ENCODE measurements around the gene C1orf87.
"Not testable (repeated sequence)": the region's sequence is repeated elsewhere in the genome, so short reads cannot be mapped to it uniquely, and the experiment has no call there.

Gene C1orf87

DNA sequence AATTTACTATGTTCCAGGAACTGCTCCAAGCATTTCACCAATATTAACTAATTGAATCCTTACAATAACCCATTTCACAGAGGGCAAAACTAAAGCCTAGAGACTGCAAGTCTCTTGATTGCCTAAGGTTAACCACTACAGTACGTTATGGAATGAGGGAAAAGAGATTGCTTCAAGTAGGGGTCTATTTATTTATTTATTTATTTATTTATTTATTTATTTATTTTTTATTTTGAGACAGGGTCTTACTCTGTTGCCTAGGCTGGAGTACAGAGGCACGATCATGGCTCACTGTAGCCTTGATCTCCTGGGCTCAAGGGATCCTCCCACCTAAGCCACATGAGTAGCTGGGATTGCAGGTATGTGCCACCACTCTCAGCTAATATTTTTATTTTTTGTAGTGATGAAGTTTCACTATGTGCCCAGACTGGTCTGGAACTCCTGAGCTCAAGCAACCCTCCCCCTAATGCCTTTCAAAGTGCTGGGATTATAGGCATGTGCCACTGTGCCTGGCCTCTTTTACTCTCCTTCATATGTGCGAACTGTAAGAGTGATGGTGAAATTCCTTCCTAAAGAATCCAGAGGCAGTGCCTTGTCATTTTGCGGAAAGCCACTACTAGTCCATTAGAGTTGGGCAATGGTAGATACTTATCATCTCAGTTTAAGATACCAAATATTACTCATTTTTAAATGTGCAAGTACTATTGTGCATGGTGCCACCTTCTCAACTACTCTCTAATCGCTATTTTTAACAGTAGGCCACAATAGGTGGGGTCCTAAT is 81.3 kb downstream of the C1orf87 start:
- DNase-seq (ENCODE audit: low read depth) = no peak

DNA sequence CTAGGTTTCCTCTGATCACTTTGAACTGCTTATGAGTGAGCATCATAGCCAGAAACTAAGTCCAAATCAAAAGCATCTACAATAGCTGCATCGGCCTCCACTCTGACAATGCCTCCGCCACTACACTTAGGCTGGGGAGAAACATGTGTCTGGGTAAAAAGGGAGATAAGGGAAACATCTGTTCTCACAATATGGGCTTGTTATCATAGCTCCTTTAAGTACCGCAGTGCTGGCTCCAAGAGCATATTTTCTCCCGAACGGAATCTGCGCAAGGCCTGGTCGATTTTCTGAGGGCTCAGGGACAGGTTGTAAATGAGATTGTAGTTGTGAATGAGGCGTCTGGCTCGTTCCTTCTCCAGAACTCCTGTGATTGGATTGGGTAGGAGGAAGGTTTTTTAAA is 83.1 kb downstream of the C1orf87 start:
- no peak for DNase-seq (ENCODE audit: low read depth)

DNA sequence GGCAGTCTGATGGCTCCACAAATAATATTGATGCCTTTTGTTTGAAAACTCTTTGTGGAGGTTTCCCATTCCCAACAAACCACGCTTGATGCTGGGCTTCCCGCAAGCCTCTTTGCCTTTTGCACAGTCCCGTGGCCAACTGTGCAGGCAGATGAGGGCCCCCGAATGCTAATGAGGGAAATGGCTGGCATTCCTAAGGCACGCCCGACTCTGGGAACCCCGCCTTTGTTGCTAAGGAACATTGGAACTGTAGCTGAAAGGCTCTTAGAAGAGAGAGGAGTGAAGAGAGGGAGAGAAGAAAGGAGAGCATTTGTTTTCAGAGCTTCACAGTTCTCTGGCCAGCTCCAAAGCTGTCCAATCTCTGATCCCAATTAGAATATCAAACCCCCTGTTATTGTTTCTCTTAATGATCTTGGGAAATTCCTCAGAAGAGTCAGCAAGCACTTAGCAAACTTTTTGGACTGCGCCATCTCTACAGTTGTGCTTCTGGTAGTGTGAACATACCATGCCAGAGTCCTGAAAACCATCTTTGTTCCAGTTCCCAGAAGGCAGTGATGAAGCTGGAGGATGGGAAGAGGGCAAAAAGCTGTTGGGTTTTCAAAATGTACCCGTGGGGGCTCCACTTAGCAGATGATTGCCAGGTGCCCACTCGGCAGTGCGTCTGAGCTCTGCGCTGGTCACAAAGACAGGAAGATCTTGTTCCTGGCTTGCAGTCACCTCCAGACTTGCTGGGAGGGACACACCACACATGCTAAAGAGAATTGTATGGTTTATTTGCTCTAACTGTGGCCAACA is 86.9 kb downstream of the C1orf87 start:
- no peak for DNase-seq (ENCODE audit: low read depth)

DNA sequence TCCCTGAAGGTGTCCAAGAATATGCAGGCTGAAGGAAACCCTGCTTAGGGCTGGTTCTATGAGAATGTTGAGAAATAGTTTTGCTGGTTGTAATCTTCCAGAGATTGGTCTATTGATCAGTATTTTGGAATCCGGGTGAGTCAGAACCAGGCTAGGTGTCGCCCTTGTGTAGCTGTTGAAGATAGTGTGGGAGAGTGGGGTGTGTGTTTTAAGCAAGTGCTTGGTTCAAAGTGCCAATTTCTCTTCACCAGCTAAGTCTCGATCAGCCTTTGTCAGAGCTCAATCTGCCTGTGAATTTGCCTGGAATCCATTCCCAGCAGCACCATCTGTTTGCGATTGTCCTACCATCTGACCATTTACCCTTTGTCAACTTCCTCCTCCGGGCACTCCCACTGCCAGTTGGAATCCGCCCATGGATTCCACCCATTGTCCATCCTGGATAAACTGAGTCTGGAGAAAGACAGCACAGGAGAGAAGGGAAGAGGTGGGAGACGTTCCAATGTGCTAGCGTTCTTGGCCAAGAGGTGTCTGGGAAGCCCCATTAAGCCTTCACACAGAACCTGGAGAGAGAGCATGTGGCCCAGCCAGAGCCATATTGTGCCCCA is 87.6 kb downstream of the C1orf87 start:
- no peak for DNase-seq (ENCODE audit: low read depth)

GRCh38 chr1:59979666-59980065 is 93.9 kb downstream of the C1orf87 start:
- no peak for DNase-seq (ENCODE audit: low read depth)

GRCh38 chr1:59978511-59978910 is 95.1 kb downstream of the C1orf87 start:
- no peak for DNase-seq (ENCODE audit: low read depth)

DNA sequence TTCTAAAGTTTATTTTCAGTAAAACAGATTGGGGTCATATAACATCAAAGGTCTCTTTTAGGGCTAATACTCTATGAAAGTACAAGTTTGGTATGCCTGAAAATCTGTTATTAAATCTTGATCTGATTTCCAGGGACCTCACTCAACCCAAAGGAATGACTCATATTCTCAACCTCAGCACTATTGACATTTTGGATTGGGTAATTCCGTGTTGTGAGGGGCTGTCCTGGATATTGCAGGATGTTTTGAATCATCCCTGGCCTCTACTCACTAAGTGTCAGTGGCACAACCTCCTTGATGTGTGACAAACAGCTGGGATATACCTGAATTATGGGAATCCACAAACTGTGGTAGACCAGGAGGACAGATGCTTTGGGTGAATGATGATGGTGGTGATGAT is 95.5 kb downstream of the C1orf87 start:
- no peak for DNase-seq (ENCODE audit: low read depth)

DNA sequence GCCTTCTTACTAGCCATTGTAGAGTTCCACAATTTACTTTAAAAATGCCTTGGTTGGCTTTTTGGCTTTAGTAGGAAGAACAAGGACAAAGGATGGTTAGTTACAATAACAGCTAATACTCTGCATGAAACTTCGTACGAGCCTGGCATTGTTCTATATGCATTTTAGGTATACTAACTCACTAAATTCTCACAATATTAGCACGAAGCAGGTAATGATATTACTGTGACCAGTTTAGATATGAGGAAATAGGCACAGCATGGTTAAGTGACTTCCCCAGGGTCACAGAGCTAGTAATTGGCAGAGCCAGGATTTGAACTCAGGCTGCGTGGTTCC is 96.5 kb downstream of the C1orf87 start:
- DNase-seq (ENCODE audit: low read depth) = no peak

DNA sequence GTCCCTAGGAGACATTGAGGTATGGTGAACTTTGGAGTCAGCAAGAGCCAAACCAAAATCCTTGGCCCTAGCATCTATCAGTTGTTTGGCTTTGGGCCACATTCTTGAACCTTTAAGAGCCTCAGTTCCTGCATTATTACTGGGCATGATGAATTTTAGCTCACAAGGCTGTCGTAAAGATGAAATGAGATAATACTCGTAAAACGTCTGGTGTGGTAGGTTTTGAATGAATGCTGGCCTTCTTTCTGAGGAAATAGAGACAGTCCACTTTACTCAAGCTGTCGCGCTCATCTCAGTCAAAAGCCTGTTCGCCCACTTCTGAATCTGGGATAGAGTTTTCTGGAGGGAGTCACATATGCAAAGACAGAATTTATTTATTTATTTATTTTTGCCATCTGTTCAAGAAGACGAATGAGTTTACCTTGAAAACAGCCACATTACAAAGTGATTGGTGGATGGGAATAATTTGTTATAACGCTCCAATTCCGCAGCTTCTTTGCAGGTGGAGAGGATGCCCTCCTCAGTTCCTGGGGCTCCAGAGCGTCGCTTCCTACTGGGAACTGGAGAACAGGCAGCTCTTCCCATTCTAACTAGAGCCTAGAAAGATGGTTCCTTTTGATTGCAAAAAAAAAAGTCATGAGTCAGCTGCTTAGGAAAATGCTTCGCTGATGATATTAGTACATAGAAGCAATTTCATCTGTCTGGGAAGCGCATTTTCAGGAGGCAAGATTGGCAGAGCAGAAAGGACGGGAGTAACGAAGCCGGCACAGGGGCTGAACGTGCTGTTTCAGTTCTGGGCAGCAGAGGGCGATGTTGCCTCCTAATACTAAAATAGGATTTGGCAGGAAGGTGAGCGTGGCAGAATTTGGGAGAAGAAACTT is 97.1 kb downstream of the C1orf87 start:
- DNase-seq (ENCODE audit: low read depth) = peak; percentile 22

GRCh38 chr1:59973719-59974118 is 99.9 kb downstream of the C1orf87 start:
- no peak for DNase-seq (ENCODE audit: low read depth)

GRCh38 chr1:59972216-59972927 is 101.2 kb downstream of the C1orf87 start:
- no peak for DNase-seq (ENCODE audit: low read depth)

- DNase-seq (ENCODE audit: low read depth) = no peak
These were observed 102.1 kb downstream of the C1orf87 start for GRCh38 chr1:59971464-59971911.

GRCh38 chr1:59969542-59970175 is 103.9 kb downstream of the C1orf87 start:
- DNase-seq (ENCODE audit: low read depth) = not testable (repeated sequence)

DNA sequence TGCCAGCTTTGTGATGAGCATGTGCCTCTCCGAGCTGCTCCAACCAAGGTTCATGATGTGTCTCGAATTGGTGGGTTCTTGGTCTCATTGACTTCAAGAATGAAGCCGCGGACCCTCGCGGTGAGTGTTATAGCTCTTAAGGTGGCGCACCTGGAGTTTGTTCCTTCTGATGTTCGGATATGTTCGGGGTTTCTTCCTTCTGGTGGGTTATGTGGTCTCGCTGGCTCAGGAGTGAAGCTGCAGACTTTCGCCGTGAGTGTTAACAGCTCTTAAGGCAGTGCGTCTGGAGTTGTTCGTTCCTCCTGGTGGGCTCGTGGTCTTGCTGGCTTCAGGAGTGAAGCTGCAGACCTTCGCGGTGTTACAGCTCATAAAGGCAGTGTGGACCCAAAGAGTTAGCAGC is 104.8 kb downstream of the C1orf87 start:
- DNase-seq (ENCODE audit: low read depth) = not testable (repeated sequence)

GRCh38 chr1:59967780-59968179 is 105.8 kb downstream of the C1orf87 start:
- DNase-seq (ENCODE audit: low read depth) = no peak

DNA sequence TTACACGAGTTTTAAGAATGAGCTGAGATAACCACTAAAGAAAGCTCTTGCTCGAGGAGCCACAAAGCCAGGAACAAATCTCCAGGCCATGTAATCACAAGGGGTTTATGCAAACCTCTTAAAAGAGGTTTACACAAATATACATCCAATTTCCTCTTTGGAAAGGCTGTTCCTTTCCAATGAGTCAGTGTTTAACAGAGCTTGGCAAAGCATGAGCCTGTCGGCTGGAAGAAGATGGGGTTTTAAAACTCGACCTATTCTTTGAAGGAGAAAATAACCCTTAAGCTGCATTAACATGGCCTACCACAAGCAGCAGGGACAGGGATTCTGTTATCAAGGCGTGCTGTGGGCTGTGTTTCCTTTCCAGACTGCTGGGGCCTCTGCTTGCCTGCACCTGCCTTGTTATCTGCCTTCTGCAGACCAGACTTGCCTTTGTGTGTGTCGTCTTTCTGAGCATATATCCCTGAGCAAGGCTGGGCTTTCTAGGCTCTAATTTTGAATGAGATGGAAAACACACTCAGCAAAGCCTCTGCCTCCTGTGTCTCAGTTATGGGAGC is 106.4 kb downstream of the C1orf87 start:
- no peak for DNase-seq (ENCODE audit: low read depth)

- no peak for DNase-seq (ENCODE audit: low read depth)
These were observed 121.5 kb downstream of the C1orf87 start for GRCh38 chr1:59952065-59952464.

DNA sequence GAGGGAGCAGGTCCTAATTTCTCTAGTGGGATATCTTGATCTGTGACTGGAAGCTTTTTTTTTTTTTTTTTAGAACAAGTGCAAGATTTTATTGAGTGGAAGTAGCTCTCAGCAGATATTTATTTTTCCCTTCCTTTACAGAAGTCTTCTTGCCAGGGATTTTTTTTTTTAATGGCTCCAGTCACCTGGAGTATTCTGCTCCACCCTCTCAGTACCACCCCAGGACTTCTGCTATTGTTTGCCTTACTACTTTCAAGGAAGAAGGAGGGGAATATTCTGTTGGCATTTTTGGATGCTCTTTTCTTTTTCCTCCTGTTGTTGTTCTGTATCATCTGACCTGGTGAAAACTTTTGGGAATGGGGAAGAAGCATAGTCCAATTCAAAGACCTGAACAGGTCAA is 123.9 kb downstream of the C1orf87 start:
- DNase-seq (ENCODE audit: low read depth) = no peak

DNA sequence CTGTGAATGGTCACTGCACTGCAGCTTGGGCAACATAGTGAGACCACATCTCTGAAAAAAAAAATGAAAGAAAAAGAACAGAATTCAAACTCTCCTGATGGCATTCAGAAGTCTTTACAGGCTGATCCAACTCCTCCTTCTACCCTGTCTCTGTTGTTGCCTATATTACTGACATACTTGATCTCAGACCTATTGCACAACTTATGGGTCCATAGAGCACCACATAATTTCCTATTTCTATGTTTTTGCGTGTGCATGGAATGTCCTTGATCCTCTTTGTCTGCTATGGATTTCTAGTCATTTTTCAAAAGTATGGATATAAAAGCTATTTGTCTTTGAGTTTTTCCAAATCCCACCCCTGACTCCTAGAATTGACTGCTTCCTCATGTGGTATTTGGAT is 124.6 kb downstream of the C1orf87 start:
- no peak for DNase-seq (ENCODE audit: low read depth)
